Stimulated activated CD4-positive, alpha-beta T cell treated with anti-CD3 and anti-CD28 coated beads, Interleukin-15, amount 100 ng/mL, for 24 hours (primary cell): ENCODE results near the gene HIRIP3.

Experiments
- DNase-seq: peaks from one replicate; pipeline ENCODE4 v3.0.0-alpha.2; 2020

The HIRIP3 gene

GRCh38 chr16:29996766-29997250 lies 1.4 kb upstream of the HIRIP3 start:
- no peak for DNase-seq

- peak; percentile 100 for DNase-seq
Observed at GRCh38 chr16:29995911-29996765, 721 bp upstream of the HIRIP3 start, which contains the start of gene INO80E. Gene INO80E, plus strand, starts transcription at chr16:29996241. Its CDS starts 70 bp downstream, at chr16:29996311.

GRCh38 chr16:29994600-29995323 lies 655 bp downstream of the HIRIP3 start:
- peak; percentile 86 for DNase-seq

- no peak for DNase-seq
Observed at GRCh38 chr16:29993903-29994599, 1.4 kb downstream of the HIRIP3 start.

- no peak for DNase-seq
Observed at GRCh38 chr16:29993191-29993902, 2.1 kb downstream of the HIRIP3 start.

- no peak for DNase-seq
Observed at GRCh38 chr16:29992344-29992967, 3.0 kb downstream of the HIRIP3 start.

DNA sequence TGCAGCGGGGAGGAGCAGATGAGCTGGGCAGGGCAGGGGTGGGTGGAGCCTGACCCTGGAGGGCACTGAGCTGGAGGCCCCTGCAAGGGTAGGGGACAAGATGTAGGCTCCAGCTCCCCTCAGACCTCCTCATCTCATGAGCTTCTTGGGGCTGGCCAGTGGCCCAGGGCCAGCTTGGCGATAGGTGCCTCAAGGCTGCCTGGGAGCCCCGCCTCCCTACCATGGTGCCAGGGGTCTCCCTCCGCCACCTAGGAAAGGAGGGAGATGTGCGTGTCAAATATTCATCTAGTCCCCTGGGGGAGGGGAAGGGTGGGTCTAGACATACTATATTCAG lies 3.9 kb downstream of the HIRIP3 start:
- DNase-seq, result no peak

DNA sequence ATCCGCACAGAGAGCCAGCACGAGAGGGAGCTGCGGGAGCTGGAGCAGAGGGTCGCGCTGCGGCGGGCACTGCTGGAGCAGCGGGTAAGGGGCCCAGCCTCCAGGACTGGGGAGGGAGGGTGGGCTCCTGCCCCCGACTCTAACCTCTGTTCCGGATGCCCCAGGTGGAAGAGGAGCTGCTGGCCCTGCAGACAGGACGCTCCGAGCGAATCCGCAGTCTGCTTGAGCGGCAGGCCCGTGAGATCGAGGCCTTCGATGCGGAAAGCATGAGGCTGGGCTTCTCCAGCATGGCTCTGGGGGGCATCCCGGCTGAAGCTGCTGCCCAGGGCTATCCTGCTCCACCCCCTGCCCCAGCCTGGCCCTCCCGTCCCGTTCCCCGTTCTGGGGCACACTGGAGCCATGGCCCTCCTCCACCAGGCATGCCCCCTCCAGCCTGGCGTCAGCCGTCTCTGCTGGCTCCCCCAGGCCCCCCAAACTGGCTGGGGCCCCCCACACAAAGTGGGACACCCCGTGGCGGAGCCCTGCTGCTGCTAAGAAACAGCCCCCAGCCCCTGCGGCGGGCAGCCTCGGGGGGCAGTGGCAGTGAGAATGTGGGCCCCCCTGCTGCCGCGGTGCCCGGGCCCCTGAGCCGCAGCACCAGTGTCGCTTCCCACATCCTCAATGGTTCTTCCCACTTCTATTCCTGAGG lies 4.4 kb downstream of the HIRIP3 start:
- DNase-seq, result no peak

DNA sequence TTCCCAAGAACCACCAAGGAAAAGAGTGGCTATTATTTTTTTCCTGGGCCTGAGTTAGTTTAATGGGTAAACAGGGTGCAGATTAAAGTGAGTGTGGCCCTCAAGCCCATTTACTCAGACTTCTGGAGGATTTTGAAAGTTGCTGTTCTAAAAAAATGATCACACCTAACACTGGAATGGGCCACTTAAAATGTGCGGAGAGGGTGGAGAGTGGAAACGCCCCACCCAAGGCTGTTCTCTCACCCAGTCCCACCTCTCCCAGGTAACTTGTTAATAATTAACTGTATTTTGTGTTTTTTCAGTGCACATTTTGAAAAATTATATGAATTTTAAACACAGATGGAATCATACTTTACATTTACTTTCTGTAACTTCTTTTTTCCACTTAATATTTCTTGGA lies 5.4 kb downstream of the HIRIP3 start:
- DNase-seq, result no peak

GRCh38 chr16:29989111-29989858 lies 6.1 kb downstream of the HIRIP3 start:
- DNase-seq, result no peak

DNA sequence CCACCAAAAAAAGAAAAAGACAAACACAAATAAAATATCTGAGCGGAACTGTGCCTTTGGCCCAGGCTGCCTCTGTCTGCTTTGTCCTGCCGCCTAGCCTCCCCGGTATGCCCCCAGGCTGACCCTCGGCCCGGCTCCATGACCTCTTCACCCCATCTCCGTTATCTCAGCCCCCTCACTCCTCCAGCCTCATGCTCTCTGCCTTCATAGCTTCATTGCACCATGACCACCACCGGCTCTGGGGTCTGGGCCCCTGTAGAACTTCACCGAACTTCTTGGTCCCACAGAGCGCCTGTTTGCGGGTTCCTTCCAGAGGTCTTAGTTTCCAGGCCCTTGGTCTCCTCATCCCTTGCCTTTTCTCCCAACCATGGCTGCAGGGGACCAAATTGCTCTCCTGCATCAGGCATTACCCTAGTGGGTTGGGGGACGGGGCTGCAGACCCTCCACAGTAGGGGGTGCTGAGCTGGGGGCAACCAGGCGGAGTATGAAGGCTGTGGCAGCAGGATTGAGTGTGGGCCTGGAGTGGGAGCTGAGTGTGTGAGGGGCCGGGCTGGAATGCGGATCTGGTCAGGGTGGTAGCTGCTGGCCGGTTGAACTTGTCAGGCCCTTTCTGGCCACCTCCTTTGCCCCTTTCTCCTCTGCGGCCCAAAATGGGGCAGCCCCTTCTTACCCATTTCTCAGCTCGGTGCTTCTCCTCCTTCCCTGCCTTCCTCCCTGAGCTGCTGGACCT lies 6.9 kb downstream of the HIRIP3 start:
- no peak for DNase-seq

GRCh38 chr16:29987371-29988085 lies 7.9 kb downstream of the HIRIP3 start:
- DNase-seq, result no peak

DNA sequence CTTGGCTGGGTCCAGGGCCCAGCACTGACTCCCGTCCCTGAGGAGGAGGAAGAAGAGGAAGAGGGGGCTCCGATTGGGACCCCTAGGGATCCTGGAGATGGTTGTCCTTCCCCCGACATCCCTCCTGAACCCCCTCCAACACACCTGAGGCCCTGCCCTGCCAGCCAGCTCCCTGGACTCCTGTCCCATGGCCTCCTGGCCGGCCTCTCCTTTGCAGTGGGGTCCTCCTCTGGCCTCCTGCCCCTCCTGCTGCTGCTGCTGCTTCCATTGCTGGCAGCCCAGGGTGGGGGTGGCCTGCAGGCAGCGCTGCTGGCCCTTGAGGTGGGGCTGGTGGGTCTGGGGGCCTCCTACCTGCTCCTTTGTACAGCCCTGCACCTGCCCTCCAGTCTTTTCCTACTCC lies 8.5 kb downstream of the HIRIP3 start:
- no peak for DNase-seq

DNA sequence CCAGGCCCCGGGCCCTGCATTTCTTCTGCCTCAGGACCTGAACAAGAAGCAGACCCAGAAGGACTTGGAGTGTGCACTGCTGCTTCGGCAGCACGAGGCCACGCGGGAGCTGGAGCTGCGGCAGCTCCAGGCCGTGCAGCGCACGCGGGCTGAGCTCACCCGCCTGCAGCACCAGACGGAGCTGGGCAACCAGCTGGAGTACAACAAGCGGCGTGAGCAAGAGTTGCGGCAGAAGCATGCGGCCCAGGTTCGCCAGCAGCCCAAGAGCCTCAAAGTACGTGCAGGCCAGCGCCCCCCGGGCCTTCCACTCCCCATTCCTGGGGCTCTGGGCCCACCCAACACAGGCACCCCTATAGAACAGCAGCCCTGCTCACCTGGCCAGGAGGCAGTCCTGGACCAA lies 9.2 kb downstream of the HIRIP3 start:
- DNase-seq, result no peak

DNA sequence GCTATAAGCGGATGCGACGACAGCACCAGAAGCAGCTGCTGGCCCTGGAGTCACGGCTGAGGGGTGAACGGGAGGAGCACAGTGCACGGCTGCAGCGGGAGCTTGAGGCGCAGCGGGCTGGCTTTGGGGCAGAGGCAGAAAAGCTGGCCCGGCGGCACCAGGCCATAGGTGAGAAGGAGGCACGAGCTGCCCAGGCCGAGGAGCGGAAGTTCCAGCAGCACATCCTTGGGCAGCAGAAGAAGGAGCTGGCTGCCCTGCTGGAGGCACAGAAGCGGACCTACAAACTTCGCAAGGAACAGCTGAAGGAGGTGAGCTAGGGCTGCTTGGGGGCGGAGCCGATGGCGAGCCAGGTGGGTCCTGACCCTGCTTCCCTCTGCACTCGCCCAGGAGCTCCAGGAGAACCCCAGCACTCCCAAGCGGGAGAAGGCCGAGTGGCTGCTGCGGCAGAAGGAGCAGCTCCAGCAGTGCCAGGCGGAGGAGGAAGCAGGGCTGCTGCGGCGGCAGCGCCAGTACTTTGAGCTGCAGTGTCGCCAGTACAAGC lies 10.1 kb downstream of the HIRIP3 start:
- no peak for DNase-seq

DNA sequence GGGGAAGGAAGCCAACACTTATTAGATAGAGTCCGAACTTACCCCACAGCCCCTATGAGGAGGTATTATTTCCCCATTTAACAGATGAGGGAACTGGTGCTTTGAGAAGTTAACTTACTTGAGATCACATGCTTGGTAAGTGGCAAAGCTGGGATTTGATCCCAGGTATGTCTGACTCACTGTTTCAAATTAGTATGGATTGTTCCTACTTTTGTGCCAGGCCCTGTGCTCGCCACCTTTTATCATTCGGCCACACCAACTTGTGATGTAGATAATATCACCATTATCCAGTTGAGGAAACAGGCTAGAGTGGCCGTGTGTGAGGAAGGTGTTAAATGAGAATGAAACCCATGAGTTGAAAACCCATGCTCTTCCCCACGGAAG lies 10.7 kb downstream of the HIRIP3 start:
- DNase-seq, result no peak

GRCh38 chr16:29984137-29984763 lies 11.2 kb downstream of the HIRIP3 start:
- no peak for DNase-seq

DNA sequence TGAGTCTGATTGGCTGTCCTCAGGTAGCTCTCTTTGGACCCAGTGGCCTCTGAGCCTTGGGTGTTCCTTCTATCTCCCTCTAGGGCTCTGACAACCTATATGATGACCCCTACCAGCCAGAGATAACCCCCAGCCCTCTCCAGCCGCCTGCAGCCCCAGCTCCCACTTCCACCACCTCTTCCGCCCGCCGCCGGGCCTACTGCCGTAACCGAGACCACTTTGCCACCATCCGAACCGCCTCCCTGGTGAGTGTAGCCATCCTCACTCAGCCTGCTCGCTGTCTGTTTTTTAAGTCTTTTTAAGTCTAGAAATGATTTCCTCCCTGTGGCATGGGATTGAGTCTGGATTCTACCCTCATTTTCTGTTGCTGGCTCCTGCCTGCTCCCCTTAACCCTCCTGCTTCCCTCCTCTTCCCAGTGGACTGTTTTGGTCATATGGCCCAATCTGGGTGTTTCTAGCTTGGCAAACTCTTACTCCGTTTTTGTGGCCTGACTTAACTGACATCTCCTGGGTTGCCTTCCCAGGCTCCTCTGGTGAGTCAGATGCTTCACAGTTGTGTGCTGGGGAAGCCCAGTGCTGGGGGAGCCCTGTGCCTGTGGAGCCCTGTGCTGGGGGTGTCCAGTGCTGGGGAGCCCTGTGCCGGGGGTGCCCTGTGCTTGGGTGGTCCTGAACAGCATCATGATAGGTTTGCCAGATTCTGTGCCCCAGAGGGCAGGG lies 11.8 kb downstream of the HIRIP3 start:
- no peak for DNase-seq
